K562 (cell line): ENCODE measurements around the gene DTX4. TPM values are rescaled to one million over a fixed set of nuclear protein-coding genes. Genes with fewer than 3 reads are reported as not detected.

Experiments
- ATAC-seq: fragments of 200-7000 bp; cut with Tn5 transposase; 3 replicates; pipeline ENCODE4 v1.9.1; 2020; ENCODE audit warnings: moderate library complexity
- BruUV-seq: library from RNA; stranded (reverse); fragments of 400-500 nt; replicated peaks from 2 replicates; lab custom pipeline; 2021; lab: Mats Ljungman, UMichigan
- CTCF ChIA-PET: fragments of 300-600 bp; formaldehyde crosslinking; extraction: SDS; loops from one replicate; lab custom pipeline; 2021; ENCODE audit warnings: low intra/inter-chr PET ratio; lab: Yijun Ruan, JAX
- POLR2A ChIA-PET: fragments of 300-600, 350-650 bp; sonication (Branson Sonifier 250); formaldehyde crosslinking; extraction: SDS; loops from one replicate; lab custom pipeline; 2021; ENCODE audit warnings: antibody characterized with exemption, inconsistent platforms; lab: Yijun Ruan, JAX
- DNase-seq, 4 experiments: peaks; one replicate each; pipeline versions ENCODE4 v3.0.0 to v3.0.0-alpha.2; 2011 to 2018; ENCODE audit warnings: low spot score in 3 of 4, mixed read lengths in 3 of 4; ENCODE audit errors: extremely low read depth in 1 of 4
- FAIRE-seq: peaks from 2 replicates; lab custom pipeline; 2011; peaks lifted over from hg19 to GRCh38; lab: Jason Lieb, UNC
- H2AFZ ChIP-seq: 2 replicates; pipeline ENCODE4 v1.6.0; 2011; ENCODE audit warnings: low read depth, low read length, control low read depth, inconsistent platforms
- H3K27ac ChIP-seq: fragments of 200-600 bp; 3 replicates; pipeline ENCODE4 v1.8.0; 2011; ENCODE audit warnings: low read depth, mild to moderate bottlenecking, control low read depth, inconsistent platforms, low read length, moderate library complexity, mixed read lengths; ENCODE audit errors: extremely low read depth
- H3K27me3 ChIP-seq, 2 experiments: fragments of 300-600 bp in 1 of 2; 2 replicates in 1 of 2; 3 replicates in 1 of 2; pipeline versions ENCODE4 v1.6.0 to v1.8.0; 2011; ENCODE audit warnings: inconsistent platforms in 2 of 2, low read length in 2 of 2, mild to moderate bottlenecking in 1 of 2, mixed read lengths in 1 of 2, moderate library complexity in 1 of 2; ENCODE audit not compliant: control insufficient read depth in 2 of 2, insufficient read depth in 2 of 2
- H3K36me3 ChIP-seq: fragments of 300-600 bp; 3 replicates; pipeline ENCODE4 v1.8.0; 2011; ENCODE audit warnings: mild to moderate bottlenecking, low read length, inconsistent platforms; ENCODE audit not compliant: control insufficient read depth, insufficient read depth
- H3K4me1 ChIP-seq, 2 experiments: fragments of 200-600 bp in 1 of 2; replicated peaks in 1 of 2; 2 replicates in 1 of 2; 3 replicates in 1 of 2; pipeline versions ENCODE4 v1.5.1 to v1.8.0; 2011; ENCODE audit warnings: inconsistent platforms in 2 of 2, low read length in 2 of 2, mild to moderate bottlenecking in 1 of 2, mixed read lengths in 1 of 2, moderate library complexity in 1 of 2; ENCODE audit not compliant: control insufficient read depth in 2 of 2, insufficient read depth in 2 of 2
- H3K4me2 ChIP-seq: 2 replicates; pipeline ENCODE4 v1.6.1; 2011; ENCODE audit warnings: low read length, control low read depth, inconsistent platforms, mixed read lengths; ENCODE audit not compliant: insufficient read depth
- H3K4me3 ChIP-seq: fragments of 200-600 bp; sonication (generic), shearing (Covaris generic); 2 replicates; pipeline ENCODE4 v1.5.1; 2016; ENCODE audit warnings: control low read depth, inconsistent platforms
- H3K79me2 ChIP-seq: fragments of 200-600 bp; 3 replicates; pipeline ENCODE4 v1.8.0; 2011; ENCODE audit warnings: low read length, inconsistent platforms; ENCODE audit not compliant: control insufficient read depth, insufficient read depth
- H3K9ac ChIP-seq, 2 experiments: 2 replicates each; pipeline versions ENCODE4 v1.6.0 to v1.6.1; 2011; ENCODE audit warnings: low read depth in 2 of 2, low read length in 2 of 2, control low read depth in 1 of 2, inconsistent platforms in 1 of 2, mild to moderate bottlenecking in 1 of 2, mixed read lengths in 1 of 2; ENCODE audit not compliant: insufficient read depth in 1 of 2
- H3K9me1 ChIP-seq: one replicate; pipeline ENCODE4 v1.6.0; 2011; ENCODE audit warnings: inconsistent platforms, mild to moderate bottlenecking, low read length, moderate library complexity; ENCODE audit not compliant: control insufficient read depth, insufficient read depth
- H3K9me3 ChIP-seq: replicated peaks from 2 replicates; pipeline ENCODE4 v1.5.1; 2011; ENCODE audit warnings: low read depth, low read length, inconsistent platforms; ENCODE audit not compliant: control insufficient read depth, insufficient read depth
- H4K20me1 ChIP-seq: replicated peaks from 2 replicates; pipeline ENCODE4 v1.6.1; 2011; ENCODE audit warnings: low read length, inconsistent platforms, mixed read lengths; ENCODE audit not compliant: control insufficient read depth, insufficient read depth
- EGR1 ChIP-seq: fragments of 450-650 bp; conservative IDR thresholded peaks from 2 replicates; pipeline ENCODE4 v1.6.1; 2017; ENCODE audit warnings: mild to moderate bottlenecking
- KAT2B ChIP-seq: IDR thresholded peaks from one replicate; pipeline ENCODE4 v1.6.1; 2012; ENCODE audit warnings: low read depth, mild to moderate bottlenecking, control low read depth, inconsistent platforms, low read length, moderate library complexity
- NFIC ChIP-seq: fragments of 450-650 bp; IDR thresholded peaks from 2 replicates; pipeline ENCODE4 v1.6.1; 2017; ENCODE audit warnings: mild to moderate bottlenecking, inconsistent platforms
- POLR3G ChIP-seq: IDR thresholded peaks from 2 replicates; pipeline ENCODE4 v1.6.1; 2011; ENCODE audit not compliant: insufficient read length, insufficient replicate concordance; ENCODE audit errors: extremely low read depth
- SMAD2 ChIP-seq: fragments of 150-350 bp; IDR thresholded peaks from 2 replicates; pipeline ENCODE4 v1.6.1; 2014; ENCODE audit warnings: low read depth, mild to moderate bottlenecking, low read length
- TEAD4 ChIP-seq, 2 experiments: sonication (generic) in 1 of 2; formaldehyde crosslinking in 1 of 2; IDR thresholded peaks; 2 replicates each; pipeline versions ENCODE4 v1.6.1 to v1.8.0; 2012 to 2022; ENCODE audit warnings: borderline replicate concordance in 1 of 2, inconsistent platforms in 1 of 2, low read length in 1 of 2, mild to moderate bottlenecking in 1 of 2, missing genetic modification reagents in 1 of 2
- WGBS: fragments of 100-300 bp; shearing (Covaris generic); methylation state at CpG from one replicate; pipeline ENCODE4 v1.1.6; 2016; ENCODE audit warnings: low coverage, mixed read lengths; ENCODE audit not compliant: insufficient coverage; ENCODE audit errors: missing lambda C conversion rate; 5-methylcytosine and 5-hydroxymethylcytosine counted together
- in situ Hi-C: fragments of 300-500 bp; cut with MboI; formaldehyde crosslinking; loops from 4 replicates; pipeline ENCODE4 v1.15.0; 2018; ENCODE audit warnings: inconsistent platforms, mixed read lengths
- intact Hi-C: fragments of 100-400 bp; cut with micrococcal nuclease; formaldehyde crosslinking; loops from 2 replicates; pipeline ENCODE4 v1.14.2; 2022
- polyA plus RNA-seq, 8 experiments: library from polyadenylated mRNA; depleted of rRNA in 4 of 8; stranded (reverse) in 5 of 8; unstranded in 3 of 8; fragments of >200 nt; fragmentation: Nextera tagmentation in 2 of 8; fragmentation: Illumina TruSeq in 1 of 8; extraction: Ambion mirVana in 2 of 8; extraction: Trizol in 1 of 8; gene quantifications; 2 replicates each; pipeline versions ENCODE4 v1.2.1 to v1.2.3, GENCODE V29; 2011 to 2014; ENCODE audit warnings: inconsistent platforms in 1 of 8, missing spikeins in 1 of 8
- total RNA-seq, 7 experiments: library from RNA; depleted of rRNA in 6 of 7; stranded (reverse); fragments of >200 nt in 6 of 7; fragmentation: Illumina TruSeq in 2 of 7; extraction: Trizol in 2 of 7; gene quantifications; 2 replicates each; pipeline versions ENCODE4 v1.2.1 to v1.2.3, GENCODE V29; 2011 to 2021; ENCODE audit warnings: low replicate concordance in 1 of 7
- TF ChIP-seq, protein P1 (sequence below): sonication (generic); formaldehyde crosslinking; IDR thresholded peaks from 2 replicates; pipeline ENCODE4 v1.8.0; 2022; ENCODE audit warnings: mild to moderate bottlenecking, missing genetic modification reagents
- TF ChIP-seq, protein P2 (sequence below): fragments of 250-450 bp; sonication (Bioruptor Pico); IDR thresholded peaks from 2 replicates; pipeline ENCODE4 v1.5.0; 2020; ENCODE audit warnings: mild to moderate bottlenecking

DTX4 gene
- total and polyA plus RNA-seq, 9 of the 15 experiments (the other 6 are each of a cell fraction or from before 2014, with no cell fraction given) = 0.03 to 0.47 (median 0.04) TPM; not detected in 4

DNA sequence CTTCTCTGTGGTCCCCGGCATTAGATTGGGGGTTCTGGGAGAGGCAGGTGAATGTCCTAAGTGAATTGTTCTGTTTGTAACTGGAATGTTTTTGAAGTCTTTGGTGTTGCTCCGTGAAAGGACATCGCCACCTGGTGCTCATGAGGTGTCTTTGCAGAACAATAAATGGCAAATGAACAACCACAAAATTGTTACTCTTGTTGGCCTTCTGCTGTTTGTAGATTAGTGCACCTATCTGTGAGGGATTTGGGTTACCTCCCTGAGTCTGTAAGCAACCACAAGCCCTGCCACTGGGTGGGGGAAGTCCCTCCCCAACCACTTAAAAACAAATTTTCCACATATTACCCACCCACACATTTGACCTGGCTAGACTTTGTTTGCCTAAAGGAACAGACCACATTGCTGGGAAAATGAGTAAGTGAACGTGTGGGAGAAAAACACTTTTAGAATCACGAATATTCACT is 36.1 kb downstream of the DTX4 start (continued):
- TF ChIP-seq SMAD2 (no peak), EGR1 (peak; percentile 68), POLR3G (no peak), TEAD4 (IDR thresholded peaks at IDR 0.05; ENCODE audit: low read length) (peak; percentile 45; the same call in 1 of the 2 replicates), TEAD4 (CRISPR knock-in tag; IDR thresholded peaks at IDR 0.05; ENCODE audit: borderline replicate concordance) (no peak), NFIC (no peak)
- TF ChIP-seq, protein P1, sequence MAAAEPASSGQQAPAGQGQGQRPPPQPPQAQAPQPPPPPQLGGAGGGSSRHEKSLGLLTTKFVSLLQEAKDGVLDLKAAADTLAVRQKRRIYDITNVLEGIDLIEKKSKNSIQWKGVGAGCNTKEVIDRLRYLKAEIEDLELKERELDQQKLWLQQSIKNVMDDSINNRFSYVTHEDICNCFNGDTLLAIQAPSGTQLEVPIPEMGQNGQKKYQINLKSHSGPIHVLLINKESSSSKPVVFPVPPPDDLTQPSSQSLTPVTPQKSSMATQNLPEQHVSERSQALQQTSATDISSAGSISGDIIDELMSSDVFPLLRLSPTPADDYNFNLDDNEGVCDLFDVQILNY = no peak
- TF ChIP-seq, protein P2, sequence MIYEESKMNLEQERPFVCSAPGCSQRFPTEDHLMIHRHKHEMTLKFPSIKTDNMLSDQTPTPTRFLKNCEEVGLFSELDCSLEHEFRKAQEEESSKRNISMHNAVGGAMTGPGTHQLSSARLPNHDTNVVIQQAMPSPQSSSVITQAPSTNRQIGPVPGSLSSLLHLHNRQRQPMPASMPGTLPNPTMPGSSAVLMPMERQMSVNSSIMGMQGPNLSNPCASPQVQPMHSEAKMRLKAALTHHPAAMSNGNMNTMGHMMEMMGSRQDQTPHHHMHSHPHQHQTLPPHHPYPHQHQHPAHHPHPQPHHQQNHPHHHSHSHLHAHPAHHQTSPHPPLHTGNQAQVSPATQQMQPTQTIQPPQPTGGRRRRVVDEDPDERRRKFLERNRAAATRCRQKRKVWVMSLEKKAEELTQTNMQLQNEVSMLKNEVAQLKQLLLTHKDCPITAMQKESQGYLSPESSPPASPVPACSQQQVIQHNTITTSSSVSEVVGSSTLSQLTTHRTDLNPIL (CRISPR knock-in tag) = no peak
- TF ChIP-seq, all 486 proteins: peak for 12

DNA sequence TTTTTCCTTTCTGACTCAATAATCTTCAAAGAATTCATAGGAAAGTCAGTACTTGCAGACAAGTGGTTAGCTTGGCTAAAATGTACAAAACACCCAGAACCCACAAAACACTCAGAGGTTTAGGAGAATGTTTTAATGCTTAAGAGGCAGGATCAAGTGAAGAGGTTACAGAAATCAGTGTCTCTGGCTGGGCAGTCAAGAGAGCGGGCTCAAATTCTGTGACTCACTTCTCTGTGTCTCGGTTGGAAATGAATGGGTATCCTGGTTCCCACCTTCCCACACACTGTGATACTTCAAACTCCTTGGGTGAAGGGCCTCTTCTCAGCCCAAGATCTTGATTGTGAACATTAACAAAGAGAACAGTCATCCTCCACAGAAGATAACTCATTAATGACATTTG is 37.0 kb downstream of the DTX4 start:
- Histone ChIP-seq H2AFZ (no peak overlapping the region), H3K4me3 (no peak overlapping the region), H3K9me3 (no peaks in the 10 kb centered on the region), H3K36me3 (no peaks in the 10 kb centered on the region), H3K27me3 (peaks cover 4 to 37% of the 10 kb centered on the region in 2 experiments; a peak in 3 of 5 replicates), H3K79me2 (no peaks in the 10 kb centered on the region), H3K4me2 (no peak overlapping the region), H3K4me1 (no peaks in the 10 kb centered on the region), H3K27ac (no peak overlapping the region), H3K9ac (no peak overlapping the region), H4K20me1 (no peaks in the 10 kb centered on the region; the same call in 1 of the 2 replicates), H3K9me1 (no peaks in the 10 kb centered on the region)
- no TSS peak for BruUV-seq
- DNase-seq (no peak), FAIRE-seq (no peak), ATAC-seq (no peak)
- WGBS = 0% methylated on average over 2 of the region's 2 CpGs
- in situ Hi-C loops = no loop called here
- intact Hi-C loops = loop anchor here (1.0 to 2.0 kb wide), 3 partner anchors 38 to 472 kb away; no protein-coding TSS in a partner anchor
- no peak for TF ChIP-seq KAT2B
- POLR2A ChIA-PET = interaction anchor here (0.7 kb wide), 1 partner anchor 498 kb away, joined by 3 read pairs; no protein-coding TSS in a partner anchor
- CTCF ChIA-PET = interaction anchor here (3.6 kb wide), 1 partner anchor 38 kb away, joined by 36 read pairs; the partner anchor contains the start of gene DTX4
